SU-DHL-6 (cell line): ENCODE results near the gene ARMC12.

Experiments
- EZH2phosphoT487 ChIP-seq: fragments of 200-600 bp; sonication (generic), shearing (Covaris generic); conservative IDR thresholded peaks from 2 replicates; pipeline ENCODE4 v1.6.1; 2018; ENCODE audit warnings: mild to moderate bottlenecking, antibody characterized with exemption, low read length, moderate library complexity, mixed read lengths
- TF ChIP-seq, protein P1 (sequence below): fragments of 200-600 bp; sonication (generic); IDR thresholded peaks from one replicate; pipeline ENCODE4 v1.5.1; 2017; ENCODE audit warnings: antibody characterized with exemption, mild to moderate bottlenecking, low read length, moderate library complexity; ENCODE audit not compliant: insufficient read depth, poor library complexity, severe bottlenecking

DNA sequence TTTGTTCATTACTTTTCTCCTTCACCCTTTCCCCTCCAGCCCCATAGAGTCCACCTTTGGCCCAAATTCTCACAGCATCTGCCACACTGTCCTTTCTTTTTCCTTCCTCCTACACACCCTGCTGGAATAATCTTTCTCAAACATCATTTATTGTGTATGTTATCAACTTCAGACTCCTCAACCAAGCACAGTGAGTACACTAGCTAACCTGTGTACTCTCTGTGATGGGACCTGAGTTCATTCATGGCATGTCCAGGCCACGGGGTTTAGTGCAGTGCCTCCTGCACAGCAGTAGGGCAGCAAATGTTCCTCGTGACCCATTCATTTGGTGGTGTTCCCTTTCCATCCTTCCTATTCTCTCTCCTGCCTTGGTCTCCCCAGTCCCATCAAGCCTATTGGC is 7.1 kb upstream of the ARMC12 start:
- TF ChIP-seq, protein P1, sequence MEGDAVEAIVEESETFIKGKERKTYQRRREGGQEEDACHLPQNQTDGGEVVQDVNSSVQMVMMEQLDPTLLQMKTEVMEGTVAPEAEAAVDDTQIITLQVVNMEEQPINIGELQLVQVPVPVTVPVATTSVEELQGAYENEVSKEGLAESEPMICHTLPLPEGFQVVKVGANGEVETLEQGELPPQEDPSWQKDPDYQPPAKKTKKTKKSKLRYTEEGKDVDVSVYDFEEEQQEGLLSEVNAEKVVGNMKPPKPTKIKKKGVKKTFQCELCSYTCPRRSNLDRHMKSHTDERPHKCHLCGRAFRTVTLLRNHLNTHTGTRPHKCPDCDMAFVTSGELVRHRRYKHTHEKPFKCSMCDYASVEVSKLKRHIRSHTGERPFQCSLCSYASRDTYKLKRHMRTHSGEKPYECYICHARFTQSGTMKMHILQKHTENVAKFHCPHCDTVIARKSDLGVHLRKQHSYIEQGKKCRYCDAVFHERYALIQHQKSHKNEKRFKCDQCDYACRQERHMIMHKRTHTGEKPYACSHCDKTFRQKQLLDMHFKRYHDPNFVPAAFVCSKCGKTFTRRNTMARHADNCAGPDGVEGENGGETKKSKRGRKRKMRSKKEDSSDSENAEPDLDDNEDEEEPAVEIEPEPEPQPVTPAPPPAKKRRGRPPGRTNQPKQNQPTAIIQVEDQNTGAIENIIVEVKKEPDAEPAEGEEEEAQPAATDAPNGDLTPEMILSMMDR, result no peak
- TF ChIP-seq EZH2phosphoT487, result no peak
